GM12878 (cell line): ENCODE measurements around the gene HDDC3. TPM values are rescaled to one million over a fixed set of nuclear protein-coding genes. Genes with fewer than 3 reads are reported as not detected.

Experiments used
- CEBPB ChIP-seq, 2 experiments: fragments of 150-350 bp in 1 of 2; IDR thresholded peaks; 2 replicates each; pipeline ENCODE4 v1.6.1; 2012 to 2014; ENCODE audit warnings: low read depth in 2 of 2, low read length in 2 of 2, borderline replicate concordance in 1 of 2, inconsistent platforms in 1 of 2
- MTA3 ChIP-seq: IDR thresholded peaks from 2 replicates; pipeline ENCODE4 v1.6.1; 2012; ENCODE audit warnings: low read length, inconsistent platforms, borderline replicate concordance
- NR2C1 ChIP-seq: fragments of 450-650 bp; IDR thresholded peaks from 2 replicates; pipeline ENCODE4 v1.6.1; 2017; ENCODE audit warnings: antibody characterized with exemption, mild to moderate bottlenecking, moderate library complexity
- SP1 ChIP-seq: IDR thresholded peaks from one replicate; pipeline ENCODE4 v1.6.1; 2011; ENCODE audit warnings: low read depth, low read length
- polyA plus RNA-seq, 11 experiments: library from polyadenylated mRNA; depleted of rRNA in 4 of 11; unstranded in 6 of 11; stranded (reverse) in 5 of 11; fragments of >200 nt; fragmentation: Nextera tagmentation in 4 of 11; fragmentation: Illumina TruSeq in 1 of 11; extraction: Ambion mirVana in 4 of 11; extraction: Trizol in 1 of 11; gene quantifications; 1 replicate in 1 of 11; 2 replicates in 10 of 11; pipeline versions ENCODE4 v1.2.1 to v1.2.3, GENCODE V29; 2011 to 2016; ENCODE audit warnings: inconsistent platforms in 2 of 11, missing spikeins in 2 of 11, low read depth in 1 of 11
- total RNA-seq, 4 experiments: library from RNA; depleted of rRNA in 3 of 4; stranded (reverse); fragments of >200 nt in 3 of 4; fragmentation: Illumina TruSeq in 1 of 4; extraction: Trizol in 1 of 4; gene quantifications; 2 replicates each; pipeline versions ENCODE4 v1.2.1 to v1.2.3, GENCODE V29; 2013 to 2021
- TF ChIP-seq, protein P1 (sequence below): IDR thresholded peaks from 2 replicates; pipeline ENCODE4 v1.6.1; 2012; ENCODE audit warnings: improper control_type of control experiment, low read depth, low read length; ENCODE audit not compliant: insufficient replicate concordance
- TF ChIP-seq, protein P2 (sequence below): fragments of 450-650 bp; IDR thresholded peaks from 2 replicates; pipeline ENCODE4 v1.6.1; 2017; ENCODE audit warnings: antibody characterized with exemption, mild to moderate bottlenecking, moderate library complexity

HDDC3 gene
- total and polyA plus RNA-seq, 10 of the 15 experiments (the other 5 are each of a cell fraction or from before 2014, with no cell fraction given) = 5.6 to 39.5 (median 23.0) TPM

DNA sequence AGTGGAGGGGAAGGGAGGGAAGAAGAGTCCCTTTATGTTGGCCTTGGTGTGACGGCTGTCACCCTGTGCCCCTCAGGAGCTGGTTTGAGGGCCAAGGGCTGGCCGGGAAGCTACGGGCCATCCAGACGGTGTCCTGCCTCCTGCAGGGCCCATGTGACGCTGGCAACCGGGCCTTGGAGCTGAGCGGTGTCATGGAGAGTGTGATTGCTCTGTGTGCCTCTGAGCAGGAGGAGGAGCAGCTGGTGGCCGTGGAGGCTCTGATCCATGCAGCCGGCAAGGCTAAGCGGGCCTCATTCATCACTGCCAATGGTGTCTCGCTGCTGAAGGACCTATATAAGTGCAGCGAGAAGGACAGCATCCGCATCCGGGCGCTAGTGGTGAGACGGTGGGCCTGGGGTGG is 14.2 kb upstream of the HDDC3 start (continued):
- TF ChIP-seq NR2C1 (no peak), MTA3 (no peak), SP1 (no peak), CEBPB (IDR thresholded peaks at IDR 0.05; ENCODE audit: borderline replicate concordance in 1 of 2, low read depth in 2 of 2, low read length in 2 of 2) (no peak)
- TF ChIP-seq, protein P1, sequence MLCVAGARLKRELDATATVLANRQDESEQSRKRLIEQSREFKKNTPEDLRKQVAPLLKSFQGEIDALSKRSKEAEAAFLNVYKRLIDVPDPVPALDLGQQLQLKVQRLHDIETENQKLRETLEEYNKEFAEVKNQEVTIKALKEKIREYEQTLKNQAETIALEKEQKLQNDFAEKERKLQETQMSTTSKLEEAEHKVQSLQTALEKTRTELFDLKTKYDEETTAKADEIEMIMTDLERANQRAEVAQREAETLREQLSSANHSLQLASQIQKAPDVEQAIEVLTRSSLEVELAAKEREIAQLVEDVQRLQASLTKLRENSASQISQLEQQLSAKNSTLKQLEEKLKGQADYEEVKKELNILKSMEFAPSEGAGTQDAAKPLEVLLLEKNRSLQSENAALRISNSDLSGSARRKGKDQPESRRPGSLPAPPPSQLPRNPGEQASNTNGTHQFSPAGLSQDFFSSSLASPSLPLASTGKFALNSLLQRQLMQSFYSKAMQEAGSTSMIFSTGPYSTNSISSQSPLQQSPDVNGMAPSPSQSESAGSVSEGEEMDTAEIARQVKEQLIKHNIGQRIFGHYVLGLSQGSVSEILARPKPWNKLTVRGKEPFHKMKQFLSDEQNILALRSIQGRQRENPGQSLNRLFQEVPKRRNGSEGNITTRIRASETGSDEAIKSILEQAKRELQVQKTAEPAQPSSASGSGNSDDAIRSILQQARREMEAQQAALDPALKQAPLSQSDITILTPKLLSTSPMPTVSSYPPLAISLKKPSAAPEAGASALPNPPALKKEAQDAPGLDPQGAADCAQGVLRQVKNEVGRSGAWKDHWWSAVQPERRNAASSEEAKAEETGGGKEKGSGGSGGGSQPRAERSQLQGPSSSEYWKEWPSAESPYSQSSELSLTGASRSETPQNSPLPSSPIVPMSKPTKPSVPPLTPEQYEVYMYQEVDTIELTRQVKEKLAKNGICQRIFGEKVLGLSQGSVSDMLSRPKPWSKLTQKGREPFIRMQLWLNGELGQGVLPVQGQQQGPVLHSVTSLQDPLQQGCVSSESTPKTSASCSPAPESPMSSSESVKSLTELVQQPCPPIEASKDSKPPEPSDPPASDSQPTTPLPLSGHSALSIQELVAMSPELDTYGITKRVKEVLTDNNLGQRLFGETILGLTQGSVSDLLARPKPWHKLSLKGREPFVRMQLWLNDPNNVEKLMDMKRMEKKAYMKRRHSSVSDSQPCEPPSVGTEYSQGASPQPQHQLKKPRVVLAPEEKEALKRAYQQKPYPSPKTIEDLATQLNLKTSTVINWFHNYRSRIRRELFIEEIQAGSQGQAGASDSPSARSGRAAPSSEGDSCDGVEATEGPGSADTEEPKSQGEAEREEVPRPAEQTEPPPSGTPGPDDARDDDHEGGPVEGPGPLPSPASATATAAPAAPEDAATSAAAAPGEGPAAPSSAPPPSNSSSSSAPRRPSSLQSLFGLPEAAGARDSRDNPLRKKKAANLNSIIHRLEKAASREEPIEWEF = no peak
- TF ChIP-seq, protein P2, sequence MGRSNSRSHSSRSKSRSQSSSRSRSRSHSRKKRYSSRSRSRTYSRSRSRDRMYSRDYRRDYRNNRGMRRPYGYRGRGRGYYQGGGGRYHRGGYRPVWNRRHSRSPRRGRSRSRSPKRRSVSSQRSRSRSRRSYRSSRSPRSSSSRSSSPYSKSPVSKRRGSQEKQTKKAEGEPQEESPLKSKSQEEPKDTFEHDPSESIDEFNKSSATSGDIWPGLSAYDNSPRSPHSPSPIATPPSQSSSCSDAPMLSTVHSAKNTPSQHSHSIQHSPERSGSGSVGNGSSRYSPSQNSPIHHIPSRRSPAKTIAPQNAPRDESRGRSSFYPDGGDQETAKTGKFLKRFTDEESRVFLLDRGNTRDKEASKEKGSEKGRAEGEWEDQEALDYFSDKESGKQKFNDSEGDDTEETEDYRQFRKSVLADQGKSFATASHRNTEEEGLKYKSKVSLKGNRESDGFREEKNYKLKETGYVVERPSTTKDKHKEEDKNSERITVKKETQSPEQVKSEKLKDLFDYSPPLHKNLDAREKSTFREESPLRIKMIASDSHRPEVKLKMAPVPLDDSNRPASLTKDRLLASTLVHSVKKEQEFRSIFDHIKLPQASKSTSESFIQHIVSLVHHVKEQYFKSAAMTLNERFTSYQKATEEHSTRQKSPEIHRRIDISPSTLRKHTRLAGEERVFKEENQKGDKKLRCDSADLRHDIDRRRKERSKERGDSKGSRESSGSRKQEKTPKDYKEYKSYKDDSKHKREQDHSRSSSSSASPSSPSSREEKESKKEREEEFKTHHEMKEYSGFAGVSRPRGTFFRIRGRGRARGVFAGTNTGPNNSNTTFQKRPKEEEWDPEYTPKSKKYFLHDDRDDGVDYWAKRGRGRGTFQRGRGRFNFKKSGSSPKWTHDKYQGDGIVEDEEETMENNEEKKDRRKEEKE = no peak
- TF ChIP-seq, all 136 proteins: peak for 0
